Esophagus mucosa (tissue), 1 donor: ENCODE data around the gene LCAT. TPM values are rescaled to one million over a fixed set of nuclear protein-coding genes. Genes with fewer than 3 reads are reported as not detected.

ENCODE experiments used
- ATAC-seq: fragments of 200-7000 bp; cut with Tn5 transposase; one replicate; pipeline ENCODE4 v1.9.1; 2020
- total RNA-seq: library from RNA; stranded (reverse); gene quantifications from one replicate; pipeline ENCODE4 v1.2.4, GENCODE V29; 2023
- donor health status: DM: yes; HTN: yes; CAD: no.

Gene LCAT
- total RNA-seq, 1 donor from 2014 or later, result 4.1 TPM

DNA sequence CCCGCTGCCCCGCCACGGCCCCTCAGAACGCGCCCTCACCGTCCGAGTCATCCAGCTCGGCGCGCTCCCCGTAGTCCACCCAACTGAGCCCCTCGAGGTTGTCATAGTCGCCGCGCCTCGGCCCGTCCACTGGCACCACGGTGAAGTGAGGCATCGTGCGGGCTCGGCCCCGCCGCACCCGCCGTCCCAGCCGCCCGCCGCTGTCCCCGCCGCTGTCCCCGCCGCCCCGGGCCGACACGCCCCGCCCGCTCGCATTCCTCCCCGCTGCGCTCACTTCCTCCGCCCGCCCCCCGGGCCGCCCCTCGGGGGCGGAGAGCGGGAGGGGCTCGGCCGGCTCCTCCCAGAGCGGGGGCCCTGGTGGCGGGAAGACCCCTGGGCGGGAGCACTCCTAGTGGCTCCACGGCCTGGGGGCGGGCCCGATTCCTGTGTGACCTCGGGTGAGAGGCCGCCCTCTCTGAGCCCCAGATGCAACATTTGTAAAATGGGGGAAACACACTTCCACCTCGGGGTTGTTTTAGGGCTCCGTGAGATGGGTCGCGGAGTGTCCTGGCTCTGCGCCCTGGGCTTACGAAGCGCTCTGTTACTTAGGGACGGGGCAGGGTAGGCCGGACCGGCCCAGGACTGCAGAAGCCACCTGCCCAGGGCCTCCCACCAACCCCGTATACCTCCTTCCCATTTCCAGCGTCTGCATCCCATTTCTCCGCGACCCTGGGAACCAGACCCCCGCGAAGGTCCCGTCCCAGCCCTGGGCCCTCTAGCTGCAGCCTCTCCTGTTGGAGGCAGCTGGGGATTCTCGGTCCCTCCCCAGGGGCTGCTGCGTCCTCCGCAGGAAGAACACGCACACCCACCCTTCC, 24.7 kb upstream of the LCAT start, which contains the start of gene SLC12A4:
SLC12A4 (minus strand) TSS at position 238 of the 854 bp plus-strand sequence; CDS start at position 154, 84 bp downstream.
- peak; percentile 81 for ATAC-seq

DNA sequence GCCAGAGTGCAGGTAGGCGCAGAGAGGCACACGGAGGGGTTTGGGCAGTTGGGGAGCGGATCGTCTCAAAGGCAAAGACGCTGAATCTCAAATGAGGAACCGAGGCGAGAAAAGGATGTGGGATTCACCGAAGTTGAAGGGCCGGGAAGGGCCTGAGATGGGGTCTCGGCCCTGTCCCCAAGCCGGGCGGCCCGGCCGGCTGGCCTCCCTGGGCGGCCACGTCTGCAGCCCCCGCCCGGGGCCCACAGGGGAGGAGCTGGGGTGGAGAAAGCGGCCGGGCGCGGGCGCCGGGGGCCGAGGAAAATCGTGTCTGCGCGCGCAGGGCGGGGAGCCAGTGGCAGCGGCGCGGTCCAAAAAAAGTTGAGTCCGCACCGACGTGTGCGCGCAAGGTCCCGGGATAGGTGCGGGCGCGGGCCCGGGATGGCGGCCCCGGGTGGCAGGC, 24.1 kb upstream of the LCAT start:
- peak; percentile 10 for ATAC-seq

DNA sequence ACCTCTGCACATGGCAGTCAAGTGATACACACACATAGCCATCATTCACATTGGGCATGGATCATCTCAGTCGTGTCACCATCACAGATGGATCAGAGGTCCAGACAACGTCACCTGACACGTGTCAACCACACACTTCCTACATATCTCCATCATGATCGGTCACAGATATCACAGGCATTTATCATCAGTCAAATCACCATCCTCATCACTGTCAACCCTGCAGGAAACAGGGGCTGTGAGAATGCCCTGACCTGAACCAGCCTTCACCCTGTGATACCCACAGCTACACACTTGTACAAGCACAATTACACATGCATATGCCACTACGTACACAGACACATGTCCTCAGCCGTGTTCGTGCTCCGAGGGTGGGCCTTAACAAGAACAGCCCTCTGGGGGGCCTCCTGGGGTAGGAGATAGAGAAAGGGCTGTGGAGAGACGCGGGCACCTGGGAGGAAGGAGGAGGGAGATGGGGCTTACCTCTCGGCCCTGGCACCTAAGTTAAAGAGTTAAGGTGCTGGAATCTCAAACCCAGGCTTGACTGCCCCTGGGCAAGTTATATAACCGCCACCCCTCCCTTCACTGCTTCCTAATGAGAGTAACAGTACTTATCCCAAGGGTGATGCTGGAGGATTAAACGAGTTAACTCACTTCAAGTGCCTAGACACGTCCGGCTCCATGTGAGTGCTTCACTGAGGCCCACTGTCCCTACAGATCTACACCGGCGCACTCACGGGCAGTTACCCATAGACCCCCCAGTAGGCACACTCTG, 23.4 kb upstream of the LCAT start:
- peak; percentile 9 for ATAC-seq

DNA sequence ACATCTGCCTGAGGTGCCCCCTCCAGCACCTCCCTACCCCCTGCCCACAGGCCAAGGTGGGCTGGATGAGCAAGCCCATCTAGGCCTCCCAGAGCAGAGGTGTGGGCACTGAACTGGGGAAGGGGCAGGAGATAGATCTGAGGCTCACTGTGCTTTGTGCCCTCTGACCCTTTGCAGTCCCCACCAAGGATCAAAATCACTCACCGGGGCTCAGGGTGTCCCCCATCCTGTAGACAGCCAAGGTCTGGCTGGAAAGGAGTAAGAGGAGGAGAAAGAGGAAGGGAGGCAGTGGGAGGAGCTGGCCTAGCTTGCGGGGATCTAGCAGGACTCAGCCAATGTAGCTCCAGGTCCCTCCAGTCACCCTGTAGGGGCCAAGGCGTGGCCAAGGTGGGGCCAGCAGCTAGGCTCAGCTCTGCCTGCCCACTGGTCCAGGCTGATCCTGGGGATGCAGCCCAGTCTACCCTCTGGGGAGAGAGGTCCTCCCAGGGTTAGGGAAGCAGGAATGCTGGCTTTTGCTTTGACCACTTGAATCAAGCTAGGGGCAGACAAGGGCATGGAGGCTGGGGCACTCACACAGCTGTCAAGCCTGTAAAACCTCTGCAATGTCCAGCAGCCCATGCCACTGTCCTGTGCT, 22.7 kb upstream of the LCAT start:
- ATAC-seq, result peak; percentile 16

DNA sequence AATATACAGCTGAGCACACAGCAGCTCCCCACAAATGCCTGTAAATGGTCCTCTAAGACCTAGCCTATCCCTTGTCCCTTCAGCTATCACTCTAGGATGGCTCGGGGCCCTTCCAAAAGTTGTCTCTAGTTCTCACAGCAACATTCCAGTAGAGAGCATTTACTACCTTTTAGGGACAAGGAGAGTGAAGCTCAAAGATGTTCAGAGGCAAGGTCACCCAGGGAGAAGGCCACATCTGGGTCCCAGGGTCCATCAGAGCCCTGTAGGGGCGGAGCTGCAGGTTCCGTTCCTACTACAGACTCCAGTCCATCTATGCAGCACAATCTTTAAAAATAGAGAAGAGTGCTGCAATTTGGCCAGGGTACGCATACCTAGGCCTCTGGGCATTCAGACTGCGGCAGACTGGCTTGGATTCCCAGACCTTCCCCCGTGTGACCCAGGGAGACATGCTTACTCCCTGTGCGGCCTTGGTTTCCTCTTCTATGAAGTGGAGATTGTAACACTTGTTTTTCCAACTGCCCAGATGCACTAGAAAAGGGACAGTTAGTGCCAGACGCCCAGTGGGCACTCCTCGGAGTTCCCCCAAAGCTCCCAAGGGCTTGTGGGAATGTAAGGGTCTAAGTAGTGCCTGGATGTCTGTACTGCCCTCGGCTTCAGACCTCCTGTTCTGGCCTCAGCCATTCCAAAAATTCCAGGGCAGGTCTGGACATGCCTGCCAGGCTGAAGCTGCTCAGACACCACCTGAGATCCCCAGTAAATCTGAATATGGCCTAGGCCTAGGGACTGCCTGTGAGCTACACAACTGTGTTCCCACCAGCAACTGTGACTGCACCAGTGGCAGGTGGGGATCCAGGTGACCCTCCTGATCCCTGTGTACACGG, 22.0 kb upstream of the LCAT start:
- no peak for ATAC-seq

DNA sequence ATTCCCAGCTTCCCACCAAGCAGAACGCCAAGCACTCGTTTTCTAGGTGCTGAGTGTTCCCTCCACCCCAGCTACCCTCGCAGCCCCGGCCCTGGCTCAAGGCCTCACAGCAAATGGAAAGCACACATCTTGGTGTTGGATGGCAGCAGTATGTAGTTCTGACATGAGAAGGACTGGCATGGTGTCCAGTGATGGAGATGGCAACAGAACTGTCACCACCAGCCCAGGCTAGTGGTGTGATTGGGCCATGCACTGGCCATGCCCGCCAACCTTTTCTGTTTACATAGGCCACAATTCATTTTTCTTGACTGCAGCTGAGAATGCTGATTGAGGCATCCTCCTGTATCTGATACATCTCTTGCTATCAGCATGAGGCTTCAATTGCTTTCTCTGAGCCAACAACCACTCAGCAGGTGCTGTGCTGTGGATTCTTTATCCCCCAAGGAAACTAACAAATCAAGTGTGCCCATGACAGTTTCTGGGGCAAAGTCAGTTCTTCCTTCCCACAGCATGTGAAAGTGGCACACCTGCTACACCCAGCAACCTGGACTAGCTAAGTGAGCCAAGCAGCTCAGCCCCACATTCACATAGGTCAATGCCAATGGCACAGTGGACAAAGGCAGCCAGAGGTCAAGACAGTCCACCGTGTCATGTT, 20.7 kb upstream of the LCAT start:
- ATAC-seq, result no peak

DNA sequence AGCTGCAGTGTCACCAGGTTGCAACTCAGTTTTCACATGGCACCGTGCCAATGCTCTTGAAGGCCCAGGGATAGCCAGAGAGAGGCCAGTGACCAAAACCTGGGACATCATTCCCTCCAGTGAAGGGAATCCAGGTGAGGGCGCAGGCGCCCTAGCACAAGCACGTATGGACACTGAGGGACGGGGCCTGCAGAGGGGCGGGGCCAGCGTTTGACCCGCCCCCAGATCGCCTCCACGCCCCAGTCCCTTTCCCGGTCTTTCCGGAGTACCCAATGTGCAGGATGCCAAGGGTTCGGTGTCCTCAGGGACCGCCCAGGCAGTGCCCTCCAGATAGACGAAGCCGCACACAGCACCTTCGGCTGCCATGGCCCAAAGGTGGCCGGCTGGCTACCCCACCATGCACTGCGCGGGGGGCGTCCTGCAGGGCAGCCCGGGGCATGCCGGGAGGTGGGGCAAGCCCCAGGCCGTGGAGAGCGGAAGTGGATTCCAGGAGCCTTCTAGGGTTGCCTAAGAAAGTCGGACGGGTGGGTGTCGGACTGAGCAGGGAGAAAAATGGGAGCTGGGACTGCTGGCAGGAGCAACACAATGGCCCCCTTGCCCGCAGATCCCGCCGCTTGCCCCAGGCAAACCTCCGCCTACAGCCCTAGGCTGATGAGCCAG, 19.9 kb upstream of the LCAT start:
- no peak for ATAC-seq

DNA sequence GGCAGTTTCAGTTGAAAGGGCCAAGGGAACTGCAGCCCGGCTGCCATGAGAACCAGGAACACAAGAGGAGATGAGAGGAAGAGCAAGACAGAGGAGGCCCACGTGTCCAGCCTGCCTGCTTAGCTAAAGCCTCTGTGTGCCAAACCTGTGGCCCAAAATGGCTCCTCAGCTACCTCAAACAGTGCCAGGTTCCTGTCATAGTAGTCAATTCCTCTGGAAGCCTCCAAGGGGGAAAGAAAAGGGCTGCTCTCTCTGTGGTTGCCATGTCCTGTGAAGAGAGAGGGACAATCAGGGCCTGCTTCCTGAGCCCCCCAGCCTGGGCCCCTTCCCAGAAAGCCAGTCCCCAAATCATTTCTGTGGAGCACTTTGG, 19.4 kb upstream of the LCAT start:
- ATAC-seq, result no peak

DNA sequence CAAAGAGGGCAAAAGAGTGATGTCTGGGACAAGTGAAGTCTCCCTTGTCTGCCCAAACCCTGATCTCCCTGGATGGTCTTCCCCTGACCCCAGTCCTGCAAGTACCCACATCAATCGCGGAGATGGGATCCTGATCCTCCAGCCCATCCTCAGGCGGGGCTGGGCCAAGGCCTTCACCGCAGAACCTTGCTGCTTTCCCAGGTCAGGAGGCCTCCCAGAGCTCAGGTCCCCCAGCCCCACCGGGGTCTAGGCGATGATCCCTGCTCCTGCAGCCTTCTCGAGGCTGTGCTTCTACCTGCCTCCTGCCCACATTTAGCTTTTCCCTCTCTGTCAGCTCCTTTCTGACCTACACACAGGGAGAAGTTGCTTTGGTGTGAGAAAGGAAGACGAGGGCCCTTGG, 18.2 kb upstream of the LCAT start:
- ATAC-seq, result no peak

DNA sequence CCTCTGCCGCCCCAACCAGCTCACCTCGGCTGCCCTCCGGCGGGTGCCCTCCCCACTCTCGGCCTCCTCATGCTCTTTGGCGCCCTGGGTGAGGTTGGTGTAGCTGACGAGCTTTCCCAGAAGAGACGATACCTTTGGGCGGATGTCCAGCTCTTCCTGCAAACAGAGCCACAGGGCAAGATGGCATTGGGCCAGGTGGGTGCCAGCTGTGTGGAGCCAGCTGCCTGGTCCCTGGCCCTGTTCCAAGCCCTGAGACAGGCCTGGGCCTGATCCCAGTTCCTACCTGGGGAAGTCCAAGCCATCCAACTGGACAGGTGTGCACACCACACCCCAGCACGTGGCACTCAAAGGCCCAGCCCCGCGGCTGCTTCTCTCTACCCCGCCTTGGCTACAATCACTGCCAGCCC, 17.6 kb upstream of the LCAT start:
- peak; percentile 83 for ATAC-seq

DNA sequence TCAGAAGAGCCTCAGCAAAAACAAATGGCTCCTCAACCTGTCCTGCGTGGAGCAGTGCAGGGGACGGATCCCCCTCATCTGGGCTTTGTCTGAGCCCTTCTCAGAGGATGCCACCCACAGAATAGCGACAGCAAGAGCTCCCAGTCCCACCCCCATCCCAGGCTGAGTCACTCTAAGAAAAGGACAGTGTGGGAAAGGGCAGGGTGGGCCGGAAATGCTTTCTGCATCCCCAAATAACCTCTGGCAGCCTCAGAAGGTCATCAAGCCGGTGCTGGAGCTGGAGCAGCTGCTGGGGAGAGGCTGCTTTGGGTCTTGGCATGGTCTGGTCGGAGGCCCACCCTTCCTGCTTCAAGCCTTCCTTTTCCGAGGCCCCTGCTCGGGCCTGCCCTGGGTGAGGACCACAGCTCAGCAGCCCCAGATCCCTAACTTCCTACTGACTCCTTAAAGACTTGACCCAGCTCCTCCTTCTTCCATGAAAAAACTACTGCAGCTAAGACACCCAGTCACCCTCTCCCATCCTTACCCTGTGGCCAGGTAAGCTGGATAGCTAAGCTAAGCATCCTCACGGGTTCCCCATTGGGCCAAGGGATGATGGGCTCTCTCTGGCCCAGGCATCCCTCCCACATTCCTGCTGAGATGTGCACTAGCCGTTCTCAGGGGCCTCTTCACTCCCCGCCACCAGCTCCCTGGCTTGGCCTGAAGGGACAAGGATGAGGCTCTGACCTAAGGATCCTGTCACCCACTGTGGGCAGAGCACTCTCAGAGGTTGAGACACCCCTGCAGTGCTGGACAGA, 15.8 kb upstream of the LCAT start:
- ATAC-seq, result peak; percentile 6

DNA sequence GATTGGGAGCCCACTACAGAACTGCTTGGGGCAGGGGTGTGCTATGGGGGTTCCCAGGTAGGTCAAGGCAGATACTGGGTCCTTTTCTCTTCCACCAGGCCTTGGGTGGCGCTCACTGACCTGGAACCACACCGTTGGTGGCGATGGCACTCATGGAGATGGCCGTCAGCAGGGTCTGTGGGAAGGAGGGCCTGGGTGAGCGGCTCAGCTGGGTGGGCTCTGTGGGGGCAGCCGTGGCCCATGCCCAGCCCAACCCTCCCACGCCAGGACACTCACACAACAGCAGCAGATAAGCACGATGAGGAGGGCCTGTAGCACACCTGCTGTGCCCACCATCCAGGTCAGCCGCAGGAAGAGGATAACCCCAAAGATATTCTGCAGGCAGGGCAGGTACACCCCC, 13.7 kb upstream of the LCAT start:
- no peak for ATAC-seq

DNA sequence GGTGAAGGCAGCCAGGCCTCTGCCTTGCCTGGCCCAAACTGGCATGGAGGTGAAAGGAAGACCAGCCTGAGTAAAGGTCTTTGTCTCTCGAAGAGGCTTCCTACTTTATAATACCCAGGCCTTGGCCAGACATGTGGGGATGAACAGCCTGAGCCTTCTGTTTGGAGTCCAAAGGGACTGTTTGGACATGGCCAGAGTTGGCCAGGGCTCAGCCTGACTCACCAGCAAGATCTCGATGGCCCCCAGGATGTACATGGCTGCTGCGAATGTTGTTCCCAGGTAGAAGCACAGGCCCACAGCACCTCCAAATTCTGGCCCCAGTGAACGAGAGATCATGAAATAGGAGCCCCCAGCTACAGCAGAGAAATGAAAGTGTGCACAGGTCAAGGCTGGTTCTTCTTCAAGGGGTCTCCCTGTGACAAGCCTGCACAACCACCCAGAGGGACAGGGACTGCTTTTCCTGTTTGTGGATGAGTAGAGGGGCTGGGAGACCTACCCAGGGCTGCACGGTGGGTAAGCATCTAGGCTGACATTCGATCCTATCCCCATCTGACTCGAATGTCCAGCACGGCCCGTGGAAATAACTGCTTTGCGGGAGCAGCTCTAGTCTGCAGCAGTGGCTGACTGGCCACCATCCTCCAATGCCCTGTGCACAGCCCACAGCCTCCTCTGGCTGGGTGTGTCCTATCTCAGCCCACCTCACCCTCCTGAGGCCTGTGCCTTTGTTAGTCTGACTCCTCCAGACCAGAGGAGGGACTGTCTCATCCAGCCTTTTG, 10.7 kb upstream of the LCAT start:
- no peak for ATAC-seq

DNA sequence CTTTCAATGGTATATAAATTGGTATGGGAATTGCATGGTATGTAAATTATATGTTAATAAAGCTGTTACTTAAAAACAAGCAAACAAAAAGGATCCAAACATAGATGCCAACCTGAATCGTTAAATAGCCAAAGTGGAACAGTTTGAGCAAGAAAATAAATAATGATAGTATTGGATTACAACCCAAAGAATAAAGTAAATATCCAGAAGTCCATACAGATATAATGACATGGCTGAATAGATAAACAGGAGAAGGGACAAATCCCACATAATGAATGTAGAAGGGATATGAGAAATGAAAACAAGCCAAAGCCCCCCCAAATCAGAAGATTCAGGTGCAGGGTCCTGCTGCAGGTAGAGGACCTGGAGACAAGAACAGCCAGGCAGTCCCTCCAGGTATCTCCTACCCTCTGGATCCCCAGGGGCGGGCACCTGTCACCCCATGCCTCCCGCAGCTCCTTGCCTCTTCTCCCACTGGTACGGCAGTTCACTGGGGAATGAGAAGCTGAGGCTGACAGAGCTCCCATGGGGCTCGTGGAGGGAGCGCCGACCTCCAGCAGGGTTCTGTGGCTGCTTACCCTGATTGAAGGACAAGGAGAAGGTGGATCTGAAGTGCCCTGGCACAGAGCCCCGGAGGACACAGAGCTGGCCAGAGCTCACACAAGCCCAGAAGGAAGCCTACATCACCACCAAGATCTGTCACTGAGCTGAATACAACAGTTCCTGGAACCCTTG, 9.9 kb upstream of the LCAT start:
- no peak for ATAC-seq

DNA sequence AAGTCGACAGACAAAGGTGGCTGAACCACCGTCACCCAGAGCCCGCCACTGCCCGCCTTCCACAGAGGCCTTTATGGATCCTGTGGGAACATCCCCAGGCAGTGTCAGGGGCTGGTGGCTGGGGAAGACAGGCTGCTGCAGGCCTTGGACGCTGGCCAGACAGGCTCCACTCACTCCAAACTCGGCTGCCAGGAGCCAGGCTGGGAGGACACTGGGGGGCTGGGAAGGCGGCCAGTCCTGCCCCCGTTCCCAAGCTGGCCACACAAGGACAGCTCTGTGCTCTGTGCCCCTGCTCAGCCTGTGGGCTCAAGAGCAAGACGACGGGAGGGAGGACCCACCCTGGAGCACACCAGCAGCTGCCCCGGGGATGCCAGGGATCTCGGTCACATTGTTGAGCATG, 7.6 kb upstream of the LCAT start:
- ATAC-seq, result no peak

DNA sequence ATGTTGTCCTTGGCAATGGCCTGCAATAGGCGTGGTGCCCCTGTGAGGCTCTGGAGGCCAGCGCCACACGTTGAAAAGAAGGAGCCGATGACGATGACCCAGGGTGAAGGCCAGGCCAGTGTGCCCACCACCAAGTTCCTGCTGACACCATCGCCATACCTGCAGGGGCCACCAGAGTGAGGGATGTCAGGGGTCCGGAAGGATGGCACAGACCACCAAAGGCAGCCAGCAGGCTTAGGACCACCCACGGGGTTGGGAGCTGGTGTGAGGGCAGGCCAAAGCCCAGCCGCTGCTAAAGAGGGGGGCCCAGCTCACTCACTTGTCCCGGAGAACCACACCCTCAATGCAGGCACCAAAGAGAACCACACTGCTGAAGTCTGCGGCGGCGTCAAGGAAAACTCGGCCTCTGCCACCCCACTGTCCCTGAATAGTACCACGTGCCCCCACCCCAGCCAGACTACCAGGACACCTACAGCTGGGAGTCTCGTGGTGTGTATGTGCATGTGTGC, 6.5 kb upstream of the LCAT start:
- no peak for ATAC-seq

DNA sequence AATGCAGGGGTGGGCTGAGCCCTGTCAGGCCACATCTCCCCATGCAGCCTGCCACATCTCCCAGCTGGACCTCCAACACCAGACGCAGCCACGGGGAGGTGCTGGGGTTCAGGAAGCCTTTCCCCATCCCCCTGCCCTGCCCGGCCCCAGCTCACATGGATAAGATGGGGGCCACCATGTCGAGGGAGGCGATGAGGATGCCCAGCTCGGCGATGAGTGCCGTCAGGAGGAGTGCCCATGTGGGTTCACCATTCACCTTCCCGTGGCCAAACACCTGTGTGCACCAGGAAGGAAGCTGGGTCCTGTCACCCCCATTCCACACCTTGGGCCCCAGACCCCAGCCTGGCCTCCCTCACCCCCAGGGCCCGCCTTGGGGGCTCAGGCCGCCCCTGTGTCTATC, 5.7 kb upstream of the LCAT start:
- ATAC-seq, result no peak

DNA sequence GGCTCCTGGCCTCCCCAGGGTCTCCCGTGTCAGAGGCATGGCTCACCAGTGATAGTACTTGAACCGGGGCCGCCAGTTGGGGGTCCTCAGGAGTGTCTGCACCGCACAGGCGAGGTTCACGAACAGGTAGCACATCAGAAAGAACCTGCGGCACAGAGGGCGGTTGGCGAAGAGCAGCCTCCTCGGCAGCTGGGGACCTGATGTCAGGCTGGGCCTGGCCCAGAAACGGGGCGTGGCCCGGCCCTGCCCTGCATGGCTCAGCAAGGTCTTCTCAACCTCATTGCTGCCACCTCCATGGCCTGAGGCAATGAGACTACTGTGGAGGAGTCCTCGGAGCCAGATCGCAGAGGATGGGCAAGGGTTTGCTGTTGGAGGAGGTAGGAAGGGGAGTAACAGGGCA, 4.1 kb upstream of the LCAT start:
- ATAC-seq, result peak; percentile 76
